NCI-H1930 (cell line): Measurements from ENCODE around the gene CFAP45.

ENCODE experiments used
- DNase-seq, 2 experiments: peaks; one replicate each; lab custom pipeline; 2025; lab: John Stamatoyannopoulos, UW

Gene CFAP45

GRCh38 chr1:159900086-159900680, at the start of gene CFAP45:
Gene CFAP45 (minus strand): TSS chr1:159900165. CDS start chr1:159900098, 67 bp downstream.
- peak; percentile 63 to 66 for DNase-seq

- no peak for DNase-seq
Measured at GRCh38 chr1:159949123-159949522, 49.2 kb upstream of the CFAP45 start.

DNA sequence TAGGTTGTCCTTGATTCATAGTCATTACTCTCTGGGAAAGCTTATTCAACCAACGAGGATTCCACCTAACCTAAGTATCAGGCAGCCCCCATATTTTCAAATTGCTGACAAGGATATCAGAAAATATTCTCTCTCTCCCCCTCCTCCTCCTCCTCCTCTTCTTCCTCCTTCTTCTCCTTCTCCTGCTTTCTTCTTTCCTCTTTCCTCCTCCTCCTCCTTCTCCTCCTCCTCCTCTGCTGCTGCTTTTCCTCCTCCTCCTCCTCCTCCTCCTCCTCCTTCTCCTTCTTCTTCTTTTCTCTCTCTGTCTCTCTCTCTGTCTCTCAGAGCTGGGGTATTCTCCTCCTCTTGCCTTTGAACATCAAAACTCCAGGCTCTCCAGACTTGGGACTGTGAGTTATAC, 48.0 kb upstream of the CFAP45 start:
- no peak for DNase-seq

- DNase-seq = no peak
Measured at GRCh38 chr1:159946242-159947187, 46.5 kb upstream of the CFAP45 start.

DNA sequence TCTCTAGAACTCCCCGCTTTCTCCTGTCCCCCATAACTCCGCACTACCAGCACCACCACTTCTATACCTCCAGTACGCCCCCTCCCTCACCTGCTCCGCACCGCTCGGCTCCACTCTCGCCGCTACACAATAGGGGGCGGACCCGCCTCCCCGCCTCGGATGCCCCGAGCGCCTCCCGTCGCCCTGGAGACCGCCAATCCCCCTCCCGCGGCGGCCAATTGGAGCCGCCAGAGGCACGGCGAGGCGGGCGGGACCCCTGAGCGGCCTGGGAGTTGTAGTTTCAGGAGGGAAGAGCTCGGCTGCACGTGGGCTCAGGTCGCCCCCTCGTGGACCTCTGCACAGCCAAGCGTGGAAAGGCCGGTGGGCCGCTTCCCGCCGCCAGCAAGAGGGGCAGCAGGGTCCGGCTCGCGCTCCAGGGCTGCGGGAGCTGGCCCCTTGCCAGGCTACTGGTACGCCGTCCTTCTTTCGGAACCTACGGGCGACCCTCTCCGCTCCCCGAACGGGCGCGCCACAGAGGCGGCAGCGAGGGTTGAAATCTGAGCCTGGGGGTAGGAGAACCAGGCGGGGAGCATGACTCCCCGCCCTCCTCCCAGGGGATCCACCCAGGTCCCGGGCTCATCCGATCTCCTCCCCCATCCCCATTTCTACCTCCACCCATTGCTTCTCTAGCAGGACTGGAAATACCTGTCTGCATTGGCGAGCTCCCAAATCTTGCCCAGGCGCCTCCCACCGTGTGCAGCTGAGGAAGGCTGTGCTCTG, 45.7 kb upstream of the CFAP45 start, which contains the start of gene IGSF9:
Gene IGSF9, minus strand, starts transcription at position 131 of the 759 bp plus-strand sequence. CDS start 2,159 bp downstream, outside the sequence.
- DNase-seq = peak; percentile 95 to 96

DNA sequence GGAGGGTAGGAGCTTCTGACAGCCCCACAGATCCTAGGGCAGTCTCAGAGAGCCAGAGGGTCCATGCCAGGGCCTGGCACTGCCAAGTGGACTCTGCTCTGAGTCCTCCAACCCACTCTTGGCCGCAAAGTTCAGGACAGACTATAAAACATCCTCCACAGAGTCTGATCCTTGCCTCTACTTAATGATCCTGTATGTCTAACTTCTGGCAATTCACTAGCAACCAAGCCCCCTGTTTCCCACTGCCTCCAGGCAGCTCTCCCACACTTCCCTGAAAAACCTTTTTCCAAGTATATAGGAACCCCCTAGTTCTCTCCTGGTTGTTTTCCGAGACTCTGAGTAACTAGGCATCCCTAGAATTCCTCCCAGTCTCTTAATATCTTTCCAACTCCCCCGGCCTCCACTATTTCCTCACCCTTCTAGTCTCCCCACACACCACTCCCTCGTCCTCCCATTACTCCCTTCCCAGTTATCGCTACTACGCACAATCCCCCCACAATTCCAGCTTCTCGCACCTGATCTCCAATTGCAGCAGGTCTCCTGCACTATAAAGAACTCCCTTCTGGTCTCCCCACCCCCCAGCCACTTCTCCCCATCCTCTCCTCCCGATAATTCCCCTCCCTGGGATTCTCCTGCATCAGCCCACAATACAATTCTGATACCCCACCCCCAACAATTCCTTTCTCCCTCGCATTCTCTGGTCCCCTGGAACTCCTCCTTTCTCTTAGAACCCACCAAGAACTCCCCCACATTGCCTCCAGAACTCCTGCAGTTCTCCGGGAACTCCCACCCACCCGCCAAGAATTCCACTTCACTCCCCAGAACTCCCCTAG, 44.9 kb upstream of the CFAP45 start:
- DNase-seq = no peak

- no peak for DNase-seq
Measured at GRCh38 chr1:159943908-159944622, 44.1 kb upstream of the CFAP45 start.

- no peak for DNase-seq
Measured at GRCh38 chr1:159943278-159943640, 43.3 kb upstream of the CFAP45 start.

DNA sequence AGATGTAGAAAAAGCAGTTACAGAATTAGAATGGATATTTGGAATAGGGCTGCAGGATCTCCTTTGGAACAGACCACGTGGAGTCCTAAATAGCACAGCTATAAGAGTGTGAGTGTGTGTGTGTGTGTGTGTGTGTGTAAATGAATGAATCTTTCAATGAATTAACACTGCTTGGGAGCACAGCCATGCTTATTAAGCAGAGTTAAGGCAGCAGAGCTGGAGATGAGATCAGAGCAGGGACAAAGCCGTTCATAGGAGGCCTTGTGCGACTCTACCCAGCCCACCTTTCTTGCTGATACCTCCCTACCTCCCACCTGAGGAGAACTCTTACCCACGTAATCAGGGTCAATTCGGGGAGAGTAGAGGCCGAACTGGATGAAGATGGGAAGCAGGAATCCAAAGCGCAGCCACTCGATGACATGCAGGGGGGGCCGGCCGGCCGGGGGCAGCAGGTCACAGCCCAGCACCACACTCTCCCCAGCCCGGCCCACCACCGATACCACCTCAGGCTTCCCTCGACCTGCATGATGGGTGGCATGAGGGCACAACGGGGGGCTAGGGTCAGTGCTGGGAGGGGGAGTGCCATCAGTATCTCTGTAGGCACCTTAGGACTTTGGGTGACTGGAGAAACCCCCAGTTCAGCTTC, 42.8 kb upstream of the CFAP45 start:
- DNase-seq = no peak

DNA sequence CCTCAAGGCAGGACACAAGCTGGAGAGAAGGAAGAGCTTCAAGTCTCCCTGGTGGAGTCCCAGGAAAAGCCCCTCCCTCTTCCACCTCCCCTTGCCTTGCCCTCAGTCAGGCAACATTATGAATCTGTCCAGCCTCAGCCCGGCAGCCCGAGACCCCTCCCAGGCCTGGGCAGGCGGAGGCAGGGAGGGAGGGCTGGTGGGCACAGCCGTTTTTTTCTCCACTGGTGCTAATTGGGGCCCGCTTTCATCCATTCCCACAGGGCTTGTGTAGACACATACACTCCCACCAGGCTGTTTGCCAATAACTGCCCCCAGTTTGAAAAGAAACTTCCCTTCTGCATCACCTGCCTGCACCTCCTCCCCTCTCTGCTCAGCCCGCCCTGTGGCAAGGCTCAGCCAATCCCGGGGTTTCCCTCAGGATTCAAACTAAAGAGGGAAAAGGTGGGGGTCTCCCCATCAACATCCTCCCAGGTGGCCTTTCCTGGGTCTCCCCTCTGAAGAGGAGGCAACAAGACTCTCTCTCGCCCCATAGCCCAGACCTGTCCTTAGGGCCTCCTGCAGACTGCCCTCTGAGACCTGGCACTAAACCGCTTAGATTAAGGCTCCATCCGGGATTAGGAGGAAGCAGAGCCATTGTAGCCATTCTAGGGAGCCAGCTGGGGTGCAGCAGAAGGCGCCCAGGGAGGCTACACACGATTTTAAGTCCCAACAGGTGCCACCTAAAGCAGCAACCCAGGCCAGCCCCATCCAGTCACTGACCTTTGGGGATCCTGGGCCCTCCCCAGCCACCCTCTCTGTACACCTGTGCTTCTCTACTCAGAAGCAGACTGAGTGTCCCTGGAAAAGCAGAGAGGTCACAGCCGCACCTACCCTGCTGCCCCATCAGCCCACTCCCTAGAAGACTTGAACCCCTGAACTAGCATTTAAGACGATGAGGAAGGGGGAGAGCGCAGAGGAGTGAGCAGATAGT, 41.9 kb upstream of the CFAP45 start:
- no peak for DNase-seq

DNA sequence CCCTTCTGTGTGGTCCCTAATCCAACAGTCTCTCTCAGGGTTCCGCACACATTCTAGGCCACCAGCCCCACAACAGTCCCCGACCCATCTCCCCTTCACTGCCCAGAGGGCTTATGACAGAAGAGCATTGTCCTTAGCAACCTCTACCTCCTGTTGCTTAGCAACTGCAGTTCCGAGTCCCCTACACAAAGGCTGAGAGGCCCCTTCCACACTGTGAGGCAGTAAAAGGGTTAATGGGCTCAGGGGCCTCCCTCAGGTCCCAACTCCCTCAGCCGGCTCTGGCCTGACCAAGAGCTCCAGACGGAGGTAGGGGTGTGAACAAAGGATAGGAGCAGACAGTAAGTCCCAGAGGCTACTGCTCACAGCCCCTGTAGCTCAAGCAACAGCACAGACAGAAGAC, 41.2 kb upstream of the CFAP45 start:
- DNase-seq = no peak

- no peak for DNase-seq
Measured at GRCh38 chr1:159940006-159940620, 40.1 kb upstream of the CFAP45 start.

- no peak for DNase-seq
Measured at GRCh38 chr1:159939678-159940002, 39.7 kb upstream of the CFAP45 start.

DNA sequence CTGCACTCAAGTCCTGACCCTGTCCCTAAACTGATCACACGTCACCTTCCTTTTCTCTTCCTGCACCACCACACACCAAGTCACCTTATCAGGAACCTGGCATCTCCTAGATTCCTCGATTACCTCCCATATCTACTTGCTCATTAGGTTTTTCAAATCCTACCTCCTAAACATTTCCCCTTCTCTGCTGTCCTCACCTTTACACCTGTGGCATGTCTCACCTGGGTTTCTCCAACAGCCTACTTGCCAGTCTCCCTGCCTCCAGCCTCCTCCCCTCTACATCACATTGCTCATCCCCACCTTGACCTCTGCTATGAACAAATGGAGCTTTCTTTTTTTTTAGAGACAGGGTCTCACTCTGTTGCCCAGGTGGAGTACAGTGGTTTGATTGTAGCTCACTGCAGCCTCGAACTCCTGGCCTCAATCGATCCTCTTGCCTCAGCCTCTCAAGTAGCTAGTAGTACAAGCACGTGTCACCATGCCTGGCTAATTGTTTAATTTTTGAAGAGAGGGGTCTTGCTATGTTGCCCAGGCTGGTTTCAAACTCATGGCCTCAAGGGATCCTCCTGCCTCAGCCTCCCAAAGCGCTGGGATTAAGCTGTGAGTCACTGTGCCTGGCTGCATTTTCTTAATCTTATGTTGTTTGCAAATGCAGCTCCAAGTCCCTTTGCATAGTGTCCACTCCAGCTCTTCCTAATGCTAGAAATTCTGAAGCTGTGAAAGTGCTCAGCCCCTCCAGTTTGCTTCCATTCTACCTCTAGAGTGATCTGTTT, 39.1 kb upstream of the CFAP45 start:
- DNase-seq = no peak

DNA sequence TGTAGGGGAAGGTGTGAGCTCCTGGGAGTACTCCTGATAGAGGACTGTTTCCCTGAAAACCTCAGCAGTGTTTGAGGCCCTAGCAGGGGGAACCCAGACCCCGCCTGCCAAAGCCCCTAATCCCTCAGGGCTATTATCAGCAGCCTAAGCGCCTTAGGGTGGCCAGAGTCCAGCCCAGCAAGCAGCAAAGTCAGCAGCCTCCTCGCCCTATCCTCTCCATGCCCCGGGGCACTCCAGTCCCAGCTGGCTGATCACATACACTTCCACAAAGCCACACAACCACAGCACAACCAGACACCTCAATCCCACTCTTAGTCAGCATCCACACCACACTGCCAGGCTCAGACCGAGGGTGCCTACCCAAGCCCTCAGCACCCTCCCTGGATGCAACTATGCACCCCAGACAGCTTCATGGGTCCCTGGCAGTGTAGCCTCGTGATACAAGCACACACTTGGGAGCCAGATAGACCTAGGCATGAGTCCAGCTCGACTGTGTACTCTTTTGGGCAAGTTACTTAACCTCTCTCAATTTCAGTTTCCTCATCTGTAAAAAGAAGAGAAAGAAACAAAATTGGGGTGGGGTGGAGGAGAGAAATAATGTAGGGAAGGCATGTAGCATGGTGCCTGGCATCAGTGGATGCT, 38.4 kb upstream of the CFAP45 start:
- no peak for DNase-seq

DNA sequence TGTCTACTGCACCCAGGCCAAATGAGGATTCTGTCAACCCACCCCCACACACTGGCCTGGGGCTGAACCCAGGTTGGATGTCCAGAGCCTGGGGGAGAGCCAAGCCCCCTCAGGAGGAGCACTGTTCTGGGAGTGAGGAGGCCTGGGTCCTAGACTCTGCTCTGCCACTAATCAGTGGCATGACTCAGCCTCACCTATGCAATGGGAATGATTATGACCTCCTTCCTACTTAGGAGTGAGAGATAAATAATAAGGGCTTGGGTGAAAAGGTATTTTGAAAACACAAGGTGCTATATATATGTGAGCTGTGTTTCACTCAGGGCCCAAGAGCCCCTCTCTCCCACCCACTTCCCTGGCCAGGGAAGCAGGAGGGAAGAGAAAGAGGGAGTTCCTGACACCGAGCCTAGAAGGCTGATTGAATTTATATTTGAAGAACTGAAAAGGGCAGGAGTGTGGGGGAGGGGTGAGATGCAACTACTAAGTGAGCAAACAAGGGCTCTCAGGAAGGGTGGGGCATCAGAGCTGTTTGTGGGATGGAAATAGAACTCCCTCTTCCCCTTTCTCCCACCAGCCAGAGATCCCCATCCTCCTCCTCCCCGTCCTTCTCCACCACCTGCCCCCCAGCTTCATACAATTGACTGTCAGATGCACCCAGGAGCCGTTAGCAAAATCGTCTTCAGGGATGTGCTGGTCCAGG, 37.2 kb upstream of the CFAP45 start:
- DNase-seq = no peak
